Fibroblast of lung (primary cell): ENCODE data around the gene VANGL1.
A peak's percentile ranks its signal among the peaks of the same experiment; 100 is the strongest.

ENCODE experiments used
- CTCF ChIP-seq, 2 donors: IDR thresholded peaks in 1 of 2; conservative IDR thresholded peaks in 1 of 2; 1 replicate in 1 of 2; 2 replicates in 1 of 2; pipeline ENCODE4 v1.5.1; 2011 to 2012; ENCODE audit warnings: low read length in 2 of 2, control low read depth in 1 of 2, inconsistent platforms in 1 of 2, low read depth in 1 of 2, mild to moderate bottlenecking in 1 of 2
- EZH2 ChIP-seq: IDR thresholded peaks from 2 replicates; pipeline ENCODE4 v1.5.1; 2012; ENCODE audit warnings: low read length, control low read depth, mild to moderate bottlenecking; ENCODE audit errors: missing control alignments

GRCh38 chr1:115595279-115596079 is 46.3 kb upstream of the VANGL1 start:
- TF ChIP-seq CTCF (conservative IDR thresholded peaks at IDR 0.05 in 1 of 2, IDR thresholded peaks at IDR 0.05 in 1 of 2; ENCODE audit: low read depth in 1 of 2, low read length in 2 of 2), result peak; percentile 98 to 99
- no peak for TF ChIP-seq EZH2
